Stimulated activated CD8-positive, alpha-beta memory T cell treated with anti-CD3 and anti-CD28 coated beads, Interleukin-15, amount 100 ng/mL, for 1 hour (primary cell): ENCODE measurements around the gene TBC1D5.

ENCODE experiments used
- DNase-seq: peaks from one replicate; pipeline ENCODE4 v3.0.0-alpha.2; 2020; ENCODE audit warnings: low read depth

TBC1D5 gene

GRCh38 chr3:17221529-17221928 lies 520.9 kb downstream of the TBC1D5 start:
- no peak for DNase-seq

GRCh38 chr3:17219593-17219992 lies 522.8 kb downstream of the TBC1D5 start:
- DNase-seq = no peak

GRCh38 chr3:17218587-17218986 lies 523.8 kb downstream of the TBC1D5 start:
- DNase-seq = no peak

- DNase-seq = no peak
Observed at GRCh38 chr3:17217588-17217987, 524.8 kb downstream of the TBC1D5 start.

GRCh38 chr3:17213102-17213501 lies 529.3 kb downstream of the TBC1D5 start:
- no peak for DNase-seq

GRCh38 chr3:17207979-17208378 lies 534.5 kb downstream of the TBC1D5 start:
- DNase-seq = no peak

GRCh38 chr3:17207019-17207418 lies 535.4 kb downstream of the TBC1D5 start:
- no peak for DNase-seq

GRCh38 chr3:17204049-17204650 lies 538.3 kb downstream of the TBC1D5 start:
- DNase-seq = no peak

GRCh38 chr3:17201538-17201937 lies 540.9 kb downstream of the TBC1D5 start:
- no peak for DNase-seq

- DNase-seq = no peak
Observed at GRCh38 chr3:17195856-17196604, 546.4 kb downstream of the TBC1D5 start.

GRCh38 chr3:17195192-17195611 lies 547.2 kb downstream of the TBC1D5 start:
- DNase-seq = no peak

GRCh38 chr3:17194116-17194515 lies 548.3 kb downstream of the TBC1D5 start:
- no peak for DNase-seq

GRCh38 chr3:17192995-17193394 lies 549.4 kb downstream of the TBC1D5 start:
- DNase-seq = no peak

GRCh38 chr3:17190353-17191078 lies 551.9 kb downstream of the TBC1D5 start:
- no peak for DNase-seq

GRCh38 chr3:17188378-17188777 lies 554.1 kb downstream of the TBC1D5 start:
- no peak for DNase-seq

- no peak for DNase-seq
Observed at GRCh38 chr3:17187589-17188184, 554.7 kb downstream of the TBC1D5 start.

GRCh38 chr3:17183951-17184550 lies 558.4 kb downstream of the TBC1D5 start:
- DNase-seq = no peak

- DNase-seq = no peak
Observed at GRCh38 chr3:17182166-17182565, 560.3 kb downstream of the TBC1D5 start.

GRCh38 chr3:17181413-17181907 lies 561.0 kb downstream of the TBC1D5 start:
- DNase-seq = no peak

- no peak for DNase-seq
Observed at GRCh38 chr3:17179381-17180205, 562.8 kb downstream of the TBC1D5 start.

GRCh38 chr3:17176757-17177156 lies 565.7 kb downstream of the TBC1D5 start:
- DNase-seq = no peak
